Stimulated activated CD4-positive, alpha-beta T cell treated with anti-CD3 and anti-CD28 coated beads, Interleukin-12 subunit alpha, Interleukin-12 subunit beta, amount 100 ng/mL, for 24 hours (primary cell): Measurements from ENCODE around the gene OR5AK2.
"Not testable (repeated sequence)": the region's sequence is repeated elsewhere in the genome, so short reads cannot be mapped to it uniquely, and the experiment has no call there.

Experiments
- DNase-seq, 2 experiments: peaks; one replicate each; pipeline ENCODE4 v3.0.0-alpha.2; 2020; ENCODE audit warnings: low read depth in 2 of 2

OR5AK2 gene, protein sequence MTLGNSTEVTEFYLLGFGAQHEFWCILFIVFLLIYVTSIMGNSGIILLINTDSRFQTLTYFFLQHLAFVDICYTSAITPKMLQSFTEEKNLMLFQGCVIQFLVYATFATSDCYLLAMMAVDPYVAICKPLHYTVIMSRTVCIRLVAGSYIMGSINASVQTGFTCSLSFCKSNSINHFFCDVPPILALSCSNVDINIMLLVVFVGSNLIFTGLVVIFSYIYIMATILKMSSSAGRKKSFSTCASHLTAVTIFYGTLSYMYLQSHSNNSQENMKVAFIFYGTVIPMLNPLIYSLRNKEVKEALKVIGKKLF

DNA sequence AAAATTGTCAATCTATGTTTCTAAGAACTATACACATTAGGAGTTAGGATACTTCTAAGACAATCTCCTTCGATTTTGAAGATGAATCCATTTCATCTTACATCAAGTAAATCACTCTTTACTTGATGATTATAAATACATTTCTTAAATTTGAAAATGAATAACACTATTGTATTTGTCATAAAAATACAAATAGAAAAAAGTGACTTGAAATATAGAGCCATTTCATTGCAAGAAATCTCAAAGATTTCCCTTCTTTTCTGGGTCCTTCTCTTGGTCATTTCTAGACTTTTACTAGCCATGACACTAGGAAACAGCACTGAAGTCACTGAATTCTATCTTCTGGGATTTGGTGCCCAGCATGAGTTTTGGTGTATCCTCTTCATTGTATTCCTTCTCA, at the start of gene OR5AK2:
TSS of gene OR5AK2 (plus strand) at position 301 of the 400 bp plus-strand sequence. CDS start at position 301, 0 bp downstream.
- no peak for DNase-seq

DNA sequence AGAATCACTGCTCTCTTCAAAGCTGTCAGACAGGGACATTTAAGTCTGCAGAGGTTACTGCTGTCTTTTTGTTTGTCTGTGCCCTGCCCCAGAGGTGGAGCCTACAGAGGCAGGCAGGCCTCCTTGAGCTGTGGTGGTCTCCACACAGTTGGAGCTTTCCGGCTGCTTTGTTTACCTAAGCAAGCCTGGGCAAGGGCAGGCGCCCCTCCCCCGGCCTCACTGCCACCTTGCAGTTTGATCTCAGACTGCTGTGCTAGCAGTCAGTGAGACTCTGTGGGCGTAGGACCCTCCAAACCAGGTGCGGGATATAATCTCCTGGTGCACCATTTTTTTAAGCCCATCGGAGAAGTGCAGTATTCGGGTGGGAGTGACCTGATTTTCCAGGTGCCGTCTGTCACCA, 43.2 kb upstream of the OR5AK2 start:
- not testable (repeated sequence) for DNase-seq

DNA sequence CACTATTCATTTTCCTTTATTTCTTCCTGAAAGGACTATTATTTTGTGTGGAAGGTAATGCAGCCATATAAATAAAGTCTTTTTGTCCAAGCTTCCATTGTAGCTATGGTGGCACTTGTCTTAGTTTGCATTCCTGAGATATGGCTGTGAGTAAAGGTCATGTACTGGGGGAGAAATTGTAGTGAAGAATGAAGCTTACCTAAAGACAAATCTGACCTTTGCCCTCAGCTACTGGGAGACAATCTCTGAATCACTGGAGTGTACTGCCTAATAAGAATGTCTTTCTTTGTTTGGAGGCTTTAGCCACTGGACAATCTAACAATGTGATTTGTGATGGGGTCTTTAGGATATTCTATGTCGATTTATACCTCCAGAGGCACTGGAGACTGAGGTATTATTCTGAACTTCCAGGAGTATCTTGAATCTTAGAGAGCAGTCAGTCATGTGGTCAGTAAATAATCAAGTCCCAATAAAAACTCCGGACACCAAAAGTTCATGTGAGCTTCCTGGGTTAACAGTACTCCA, 39.7 kb upstream of the OR5AK2 start:
- no peak for DNase-seq

DNA sequence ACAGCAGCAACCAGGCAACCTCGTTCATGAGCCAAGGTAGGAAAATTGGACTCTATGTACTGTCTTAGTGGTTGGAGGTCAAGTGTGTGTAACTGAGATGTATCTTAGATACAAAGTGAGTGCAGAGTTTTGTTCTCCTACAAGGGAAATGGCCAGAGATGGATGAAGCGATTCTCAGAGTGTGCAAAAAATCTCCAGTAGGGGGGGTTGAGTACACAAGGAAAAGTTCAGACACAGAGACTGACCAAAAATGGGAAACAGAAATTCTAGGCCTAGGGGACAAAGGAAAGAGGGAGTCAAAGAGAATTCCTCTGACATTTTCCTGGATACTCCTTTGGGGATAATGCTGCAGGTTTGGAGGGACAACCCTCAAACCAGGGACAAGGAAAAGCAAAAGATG, 38.2 kb upstream of the OR5AK2 start:
- no peak for DNase-seq

DNA sequence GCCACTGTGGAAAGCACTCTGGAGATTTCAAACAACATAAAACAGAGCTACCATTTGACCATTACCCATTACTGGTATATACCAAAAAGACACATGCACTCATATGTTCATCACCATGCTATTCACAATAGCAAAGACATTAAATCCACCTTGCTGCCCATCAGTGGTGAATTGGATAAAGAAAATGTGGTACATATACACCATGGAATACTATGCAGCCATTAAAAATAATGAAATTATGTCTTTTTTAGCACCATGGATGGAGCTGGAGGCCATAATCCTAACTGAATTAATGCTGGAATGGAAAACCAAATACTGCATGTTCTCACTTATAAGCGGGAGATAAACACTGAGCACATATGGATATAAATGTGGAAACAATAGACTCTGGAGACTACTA, 34.8 kb upstream of the OR5AK2 start:
- DNase-seq, result not testable (repeated sequence)

DNA sequence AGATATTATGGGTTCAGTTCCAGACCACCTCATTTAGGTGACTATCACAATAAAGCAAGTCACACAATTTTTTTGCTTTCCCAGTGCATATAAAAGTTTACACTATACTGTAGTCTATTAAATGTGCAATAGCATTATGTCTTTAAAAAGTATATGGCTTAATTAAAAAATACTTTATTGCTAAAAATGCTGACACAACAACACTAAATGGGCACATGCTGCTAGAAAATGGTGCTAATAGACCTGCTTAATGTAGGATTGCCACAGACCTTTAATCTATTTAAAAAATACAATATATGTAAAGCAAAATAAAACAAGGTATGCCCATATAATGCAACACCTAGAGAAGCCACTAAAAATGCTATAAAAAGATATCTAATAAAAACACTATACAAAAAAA, 27.1 kb upstream of the OR5AK2 start:
- DNase-seq, result no peak

DNA sequence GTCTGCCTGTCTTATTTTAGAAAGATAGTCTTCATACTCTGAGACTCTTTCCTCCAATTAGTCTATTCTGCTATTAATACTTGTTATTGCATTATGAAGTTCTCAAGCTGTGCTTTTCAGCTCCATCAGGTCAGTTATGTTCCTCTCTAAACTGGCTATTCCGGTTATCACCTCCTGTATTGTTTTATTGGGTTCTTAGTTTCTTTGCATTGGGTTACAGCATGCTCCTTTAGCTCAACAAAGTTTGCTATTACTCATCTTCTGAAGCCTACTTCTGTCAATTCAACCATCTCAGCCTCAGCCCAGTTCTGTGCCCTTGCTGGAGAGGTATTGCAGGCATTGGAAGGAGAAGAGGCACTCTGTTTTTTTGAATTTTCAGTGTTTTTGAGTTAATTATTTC, 21.0 kb upstream of the OR5AK2 start:
- no peak for DNase-seq

DNA sequence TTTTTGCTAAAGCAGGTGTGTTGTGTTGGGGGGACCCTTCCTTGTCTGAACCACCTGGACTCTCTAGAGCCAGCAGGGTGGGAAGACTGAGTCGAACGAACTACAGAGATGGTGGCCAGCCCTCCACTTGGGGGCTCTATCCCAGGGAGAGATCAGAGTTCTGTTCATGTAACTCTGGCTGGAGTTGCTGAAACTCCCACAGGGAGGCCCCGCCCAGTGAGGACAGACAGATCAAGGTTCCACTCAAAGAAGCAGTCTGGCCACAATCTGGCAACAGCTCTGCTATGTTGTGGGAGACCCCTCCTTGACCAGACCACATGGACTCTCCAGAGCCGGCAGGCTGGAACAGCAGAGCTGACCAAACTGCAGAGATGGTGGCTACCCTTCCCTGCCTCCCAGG, 20.2 kb upstream of the OR5AK2 start:
- no peak for DNase-seq

DNA sequence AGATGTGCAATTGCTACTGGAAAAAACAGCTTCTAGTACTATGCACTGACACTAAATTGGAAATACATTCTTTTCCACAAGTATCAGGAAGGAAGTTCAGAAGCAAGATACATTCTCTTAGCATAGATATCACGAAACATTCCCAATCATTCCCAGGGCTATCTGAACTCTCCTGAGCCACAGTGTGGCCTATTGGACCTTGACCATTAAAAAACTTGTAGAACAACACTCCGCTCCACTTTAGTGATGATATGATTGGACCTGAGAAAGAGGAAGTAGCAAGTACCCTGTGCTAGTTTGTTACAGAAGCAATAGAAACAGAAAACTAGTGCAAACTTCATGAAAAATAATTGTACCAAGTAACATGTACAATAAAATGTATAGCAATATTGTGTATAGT, 11.4 kb upstream of the OR5AK2 start:
- no peak for DNase-seq

DNA sequence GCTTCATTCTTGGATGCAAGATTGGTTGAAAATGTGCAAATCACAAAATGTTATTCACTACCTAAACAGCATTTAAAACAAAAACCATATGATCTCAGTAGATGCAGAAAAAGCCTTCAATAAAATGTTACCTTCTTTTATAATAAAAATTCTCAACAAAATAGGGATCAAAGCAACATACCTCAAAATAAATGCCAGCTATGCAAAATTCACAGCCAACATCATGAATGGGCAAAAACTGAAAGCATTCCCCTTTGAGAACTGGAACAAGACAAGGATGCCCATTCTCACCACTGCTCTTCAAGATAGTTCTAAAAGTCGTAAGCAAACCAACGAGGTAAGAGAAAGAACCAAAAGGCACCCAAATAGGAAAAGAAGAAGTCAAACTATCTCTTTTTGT, 2.0 kb downstream of the OR5AK2 start:
- no peak for DNase-seq

DNA sequence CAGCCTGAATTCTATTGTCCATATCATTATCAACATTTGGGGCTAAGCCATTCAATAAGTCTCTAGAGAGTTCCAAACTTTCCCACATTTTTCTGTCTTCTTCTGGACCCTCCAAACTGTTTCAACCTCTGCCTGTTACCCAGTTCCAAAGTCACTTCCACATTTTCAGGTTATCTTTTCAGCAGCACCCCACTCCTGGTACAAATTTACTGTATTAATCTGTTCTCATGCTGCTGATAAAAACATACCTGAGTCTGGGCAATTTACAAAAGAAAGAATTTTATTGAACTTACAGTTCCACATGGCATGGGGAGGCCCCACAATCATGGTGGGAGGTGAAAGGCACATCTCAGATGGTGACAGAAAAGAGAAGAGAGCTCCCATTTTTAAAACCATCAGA, 5.8 kb downstream of the OR5AK2 start:
- no peak for DNase-seq

DNA sequence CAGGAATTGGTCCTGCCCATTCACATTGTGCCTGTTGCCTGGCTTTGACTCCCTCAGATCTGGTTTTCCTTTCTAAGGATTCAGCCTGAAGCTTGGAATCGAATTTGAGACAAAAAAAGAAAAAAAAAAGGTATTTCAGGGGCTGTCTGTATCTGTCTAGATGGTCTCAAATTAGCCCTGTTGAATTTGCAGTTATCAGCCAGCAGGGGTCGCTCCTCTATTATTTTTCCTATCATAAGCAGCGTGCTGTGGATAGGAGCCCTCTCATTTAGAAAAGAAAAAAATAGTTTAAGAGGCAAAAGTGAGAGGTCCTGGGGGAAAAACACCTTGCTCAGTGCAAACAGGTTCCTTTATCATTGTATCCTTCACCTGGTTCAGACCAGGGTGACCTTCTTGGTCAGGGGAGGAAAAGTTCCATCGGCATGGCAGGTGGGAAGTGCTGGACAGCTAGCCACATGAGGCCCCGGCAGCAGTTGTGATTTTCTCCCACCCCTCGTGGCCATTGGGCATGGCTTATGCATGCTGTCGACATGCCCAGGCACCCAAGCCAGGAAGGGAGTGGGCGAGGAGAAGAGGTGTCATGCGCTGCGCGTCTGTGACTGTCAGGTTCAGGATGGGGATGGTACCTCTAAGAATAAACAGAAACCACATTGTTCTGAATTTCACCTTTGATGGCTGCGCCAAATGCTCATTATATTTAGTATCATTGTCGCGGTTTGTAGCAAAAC, 13.1 kb downstream of the OR5AK2 start:
- no peak for DNase-seq

DNA sequence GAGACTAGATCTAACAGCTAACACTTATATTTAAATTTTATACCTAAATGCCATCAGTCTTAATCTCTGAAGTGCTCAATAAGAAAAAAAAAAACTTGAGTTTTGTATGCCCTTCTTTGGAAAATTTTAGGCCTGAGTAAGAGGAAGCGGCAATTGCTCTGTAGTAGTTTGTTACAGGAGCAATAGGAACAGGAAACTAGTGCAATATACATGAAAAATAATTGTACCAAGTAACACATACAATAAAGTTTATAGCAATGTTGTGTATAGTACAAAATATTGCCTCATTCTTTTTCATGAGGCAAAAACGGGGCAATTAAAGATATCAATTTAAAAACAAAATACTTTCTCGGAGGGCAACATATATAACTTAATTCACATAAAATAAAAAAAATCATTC, 19.7 kb downstream of the OR5AK2 start:
- DNase-seq, result no peak

DNA sequence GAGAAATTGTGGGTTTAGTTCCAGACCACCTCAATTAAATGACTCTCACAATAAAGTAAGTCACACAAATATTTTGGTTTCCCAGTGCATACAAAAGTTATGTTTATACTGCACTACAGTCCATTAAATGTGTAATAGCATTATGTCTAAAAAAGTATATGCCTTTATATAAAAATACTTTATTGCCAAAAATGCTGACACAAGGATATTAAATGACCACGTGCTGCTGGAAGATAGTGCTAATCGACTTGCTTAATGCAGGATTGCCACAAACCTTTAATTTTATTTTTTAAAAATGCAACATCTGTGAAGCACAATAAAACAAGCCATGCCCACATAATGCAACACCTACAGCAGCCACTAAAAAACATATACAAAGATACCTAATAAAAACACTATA, 27.0 kb downstream of the OR5AK2 start:
- no peak for DNase-seq

DNA sequence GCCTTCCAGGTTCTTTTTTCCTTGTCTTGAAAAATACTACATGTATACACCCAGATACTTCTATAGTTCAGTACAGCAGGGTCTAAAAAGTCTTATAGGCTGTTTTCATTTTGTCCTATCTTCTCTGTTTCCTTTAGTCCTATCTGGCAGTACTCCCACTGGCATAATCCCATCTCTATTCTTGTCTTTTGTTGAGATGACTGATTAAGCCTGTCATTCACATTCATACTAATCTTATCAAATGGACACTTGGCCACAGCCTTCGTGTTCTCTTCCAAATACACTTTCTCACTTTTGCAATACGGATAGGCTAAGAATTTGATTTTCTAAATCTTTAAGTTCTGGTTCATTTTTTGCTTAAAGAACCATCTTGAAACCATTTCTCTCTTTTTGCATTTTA, 42.8 kb downstream of the OR5AK2 start:
- no peak for DNase-seq
